ENCODE measurements around the gene TAS1R1.

Gene TAS1R1

DNA sequence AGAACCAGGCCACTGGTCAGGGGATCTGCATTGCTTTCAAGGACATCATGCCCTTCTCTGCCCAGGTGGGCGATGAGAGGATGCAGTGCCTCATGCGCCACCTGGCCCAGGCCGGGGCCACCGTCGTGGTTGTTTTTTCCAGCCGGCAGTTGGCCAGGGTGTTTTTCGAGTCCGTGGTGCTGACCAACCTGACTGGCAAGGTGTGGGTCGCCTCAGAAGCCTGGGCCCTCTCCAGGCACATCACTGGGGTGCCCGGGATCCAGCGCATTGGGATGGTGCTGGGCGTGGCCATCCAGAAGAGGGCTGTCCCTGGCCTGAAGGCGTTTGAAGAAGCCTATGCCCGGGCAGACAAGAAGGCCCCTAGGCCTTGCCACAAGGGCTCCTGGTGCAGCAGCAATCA, 19.7 kb downstream of the TAS1R1 start:
- no peak for DNase-seq

DNA sequence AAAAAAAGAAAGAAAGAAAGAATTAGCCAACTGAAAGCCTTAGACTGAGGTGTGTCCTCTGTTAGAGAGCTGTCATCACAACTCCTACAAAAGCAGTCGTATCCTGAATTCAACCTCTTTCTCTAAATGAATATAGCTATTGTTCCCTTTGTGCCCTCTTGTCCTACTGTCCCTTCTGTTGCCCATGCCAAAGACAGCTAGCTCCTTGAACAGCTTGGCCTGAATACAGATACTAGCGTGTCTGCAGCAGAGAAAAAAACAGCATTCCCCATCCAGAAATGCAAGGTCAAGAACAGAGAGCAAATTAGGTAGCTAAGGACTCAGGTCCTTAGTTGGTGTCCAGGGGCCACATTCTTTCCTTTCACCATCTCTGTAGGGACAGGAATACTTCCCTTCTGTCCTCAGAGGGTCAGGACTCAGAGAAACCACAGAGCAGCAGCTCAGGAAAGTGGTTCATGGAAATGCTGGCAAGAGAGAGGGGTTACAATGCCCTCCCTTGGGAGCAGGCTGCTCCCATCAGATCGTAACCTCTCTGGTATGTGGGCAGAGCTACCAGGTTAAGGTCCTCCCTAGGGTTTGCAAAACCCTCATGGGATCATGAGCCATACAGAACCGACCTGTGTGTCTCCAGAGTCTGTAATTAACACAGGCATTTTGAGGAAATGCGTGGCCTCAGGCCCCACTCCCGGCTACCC, 22.9 kb downstream of the TAS1R1 start:
- no peak for DNase-seq

DNA sequence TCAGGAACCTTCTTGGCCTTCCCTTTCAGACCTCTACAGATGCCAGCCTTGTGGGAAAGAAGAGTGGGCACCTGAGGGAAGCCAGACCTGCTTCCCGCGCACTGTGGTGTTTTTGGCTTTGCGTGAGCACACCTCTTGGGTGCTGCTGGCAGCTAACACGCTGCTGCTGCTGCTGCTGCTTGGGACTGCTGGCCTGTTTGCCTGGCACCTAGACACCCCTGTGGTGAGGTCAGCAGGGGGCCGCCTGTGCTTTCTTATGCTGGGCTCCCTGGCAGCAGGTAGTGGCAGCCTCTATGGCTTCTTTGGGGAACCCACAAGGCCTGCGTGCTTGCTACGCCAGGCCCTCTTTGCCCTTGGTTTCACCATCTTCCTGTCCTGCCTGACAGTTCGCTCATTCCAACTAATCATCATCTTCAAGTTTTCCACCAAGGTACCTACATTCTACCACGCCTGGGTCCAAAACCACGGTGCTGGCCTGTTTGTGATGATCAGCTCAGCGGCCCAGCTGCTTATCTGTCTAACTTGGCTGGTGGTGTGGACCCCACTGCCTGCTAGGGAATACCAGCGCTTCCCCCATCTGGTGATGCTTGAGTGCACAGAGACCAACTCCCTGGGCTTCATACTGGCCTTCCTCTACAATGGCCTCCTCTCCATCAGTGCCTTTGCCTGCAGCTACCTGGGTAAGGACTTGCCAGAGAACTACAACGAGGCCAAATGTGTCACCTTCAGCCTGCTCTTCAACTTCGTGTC, 23.7 kb downstream of the TAS1R1 start:
- no peak for DNase-seq

DNA sequence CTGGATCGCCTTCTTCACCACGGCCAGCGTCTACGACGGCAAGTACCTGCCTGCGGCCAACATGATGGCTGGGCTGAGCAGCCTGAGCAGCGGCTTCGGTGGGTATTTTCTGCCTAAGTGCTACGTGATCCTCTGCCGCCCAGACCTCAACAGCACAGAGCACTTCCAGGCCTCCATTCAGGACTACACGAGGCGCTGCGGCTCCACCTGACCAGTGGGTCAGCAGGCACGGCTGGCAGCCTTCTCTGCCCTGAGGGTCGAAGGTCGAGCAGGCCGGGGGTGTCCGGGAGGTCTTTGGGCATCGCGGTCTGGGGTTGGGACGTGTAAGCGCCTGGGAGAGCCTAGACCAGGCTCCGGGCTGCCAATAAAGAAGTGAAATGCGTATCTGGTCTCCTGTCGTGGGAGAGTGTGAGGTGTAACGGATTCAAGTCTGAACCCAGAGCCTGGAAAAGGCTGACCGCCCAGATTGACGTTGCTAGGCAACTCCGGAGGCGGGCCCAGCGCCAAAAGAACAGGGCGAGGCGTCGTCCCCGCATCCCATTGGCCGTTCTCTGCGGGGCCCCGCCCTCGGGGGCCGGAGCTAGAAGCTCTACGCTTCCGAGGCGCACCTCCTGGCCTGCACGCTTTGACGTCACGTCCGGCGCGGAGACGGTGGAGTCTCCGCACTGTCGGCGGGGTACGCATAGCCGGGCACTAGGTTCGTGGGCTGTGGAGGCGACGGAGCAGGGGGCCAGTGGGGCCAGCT, 24.4 kb downstream of the TAS1R1 start, which contains the start of gene ZBTB48:
TSS of gene ZBTB48 (plus strand) at position 621 of the 745 bp plus-strand sequence. CDS start 616 bp downstream, outside the sequence.
- DNase-seq = peak; percentile 84 to 90

DNA sequence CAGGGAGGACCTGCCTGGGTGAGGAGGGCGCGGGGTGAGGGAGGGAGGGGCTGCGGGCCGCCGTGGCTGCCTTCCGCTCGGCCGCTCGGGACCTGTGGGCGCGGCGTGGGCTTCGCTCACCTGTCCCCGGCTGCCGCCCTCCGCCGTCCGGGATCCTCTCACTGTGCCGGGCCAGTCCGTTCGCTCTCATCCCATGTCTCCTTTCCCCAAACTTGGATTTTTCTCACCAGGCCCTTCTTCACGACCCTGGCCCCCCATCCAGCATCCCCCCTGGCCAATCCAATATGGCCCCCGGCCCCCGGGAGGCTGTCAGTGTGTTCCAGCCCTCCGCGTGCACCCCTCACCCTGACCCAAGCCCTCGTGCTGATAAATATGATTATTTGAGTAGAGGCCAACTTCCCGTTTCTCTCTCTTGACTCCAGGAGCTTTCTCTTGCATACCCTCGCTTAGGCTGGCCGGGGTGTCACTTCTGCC, 25.0 kb downstream of the TAS1R1 start:
- no peak for DNase-seq

DNA sequence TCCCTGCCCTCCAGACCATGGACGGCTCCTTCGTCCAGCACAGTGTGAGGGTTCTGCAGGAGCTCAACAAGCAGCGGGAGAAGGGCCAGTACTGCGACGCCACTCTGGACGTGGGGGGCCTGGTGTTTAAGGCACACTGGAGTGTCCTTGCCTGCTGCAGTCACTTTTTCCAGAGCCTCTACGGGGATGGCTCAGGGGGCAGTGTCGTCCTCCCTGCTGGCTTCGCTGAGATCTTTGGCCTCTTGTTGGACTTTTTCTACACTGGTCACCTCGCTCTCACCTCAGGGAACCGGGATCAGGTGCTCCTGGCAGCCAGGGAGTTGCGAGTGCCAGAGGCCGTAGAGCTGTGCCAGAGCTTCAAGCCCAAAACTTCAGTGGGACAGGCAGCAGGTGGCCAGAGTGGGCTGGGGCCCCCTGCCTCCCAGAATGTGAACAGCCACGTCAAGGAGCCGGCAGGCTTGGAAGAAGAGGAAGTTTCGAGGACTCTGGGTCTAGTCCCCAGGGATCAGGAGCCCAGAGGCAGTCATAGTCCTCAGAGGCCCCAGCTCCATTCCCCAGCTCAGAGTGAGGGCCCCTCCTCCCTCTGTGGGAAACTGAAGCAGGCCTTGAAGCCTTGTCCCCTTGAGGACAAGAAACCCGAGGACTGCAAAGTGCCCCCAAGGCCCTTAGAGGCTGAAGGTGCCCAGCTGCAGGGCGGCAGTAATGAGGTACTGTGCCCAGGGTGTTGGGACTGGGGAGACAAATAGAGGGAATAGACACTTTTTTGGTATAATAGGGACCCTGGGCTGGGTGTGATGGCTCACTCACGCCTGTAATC, 25.7 kb downstream of the TAS1R1 start:
- DNase-seq = no peak

DNA sequence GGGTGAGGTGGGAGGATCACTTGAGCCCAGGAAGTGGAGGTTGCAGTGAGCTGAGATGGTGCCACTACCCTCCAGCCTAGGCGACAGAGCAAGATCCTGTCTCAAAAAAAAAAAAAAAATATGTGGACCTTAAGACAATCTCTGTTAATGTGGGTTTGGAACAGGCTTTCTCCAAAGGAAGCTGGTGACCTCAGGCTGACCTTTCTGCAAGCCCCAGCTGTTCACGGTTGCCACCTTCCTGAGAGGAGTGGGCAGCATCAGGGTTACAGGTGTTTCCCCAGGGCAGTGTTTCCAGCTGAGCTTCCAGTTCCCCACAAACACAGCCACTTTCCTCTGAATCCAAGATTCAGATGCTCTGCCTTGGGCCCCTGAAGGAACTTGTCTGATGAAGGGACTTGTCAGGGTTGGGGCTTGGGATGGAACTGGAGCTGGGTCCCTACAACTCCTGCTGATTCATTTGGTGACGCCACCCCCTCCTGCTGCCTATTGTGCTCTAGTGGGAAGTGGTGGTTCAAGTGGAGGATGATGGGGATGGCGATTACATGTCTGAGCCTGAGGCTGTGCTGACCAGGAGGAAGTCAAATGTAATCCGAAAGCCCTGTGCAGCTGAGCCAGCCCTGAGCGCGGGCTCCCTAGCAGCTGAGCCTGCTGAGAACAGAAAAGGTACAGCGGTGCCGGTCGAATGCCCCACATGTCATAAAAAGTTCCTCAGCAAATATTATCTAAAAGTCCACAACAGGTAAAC, 26.6 kb downstream of the TAS1R1 start:
- no peak for DNase-seq

DNA sequence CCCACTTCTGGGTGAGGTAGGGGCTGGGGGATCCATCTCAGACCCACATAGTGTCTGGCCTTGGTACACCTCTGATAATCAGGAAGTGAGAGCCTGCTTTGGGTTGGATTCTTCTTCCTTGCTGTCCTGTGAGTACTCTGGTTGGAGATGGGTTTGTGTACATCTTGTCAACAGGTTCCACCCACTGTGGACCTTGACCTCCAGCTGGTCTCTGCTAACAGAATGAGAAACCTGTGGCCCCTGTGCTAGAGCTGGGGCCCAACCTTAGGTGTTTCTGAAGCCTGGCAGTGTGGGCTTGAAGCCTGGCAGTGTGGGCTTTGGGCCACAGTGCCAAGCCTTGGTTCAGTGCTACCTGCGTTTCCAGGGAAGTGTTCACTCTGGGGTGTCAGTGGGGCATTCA, 27.3 kb downstream of the TAS1R1 start:
- no peak for DNase-seq

DNA sequence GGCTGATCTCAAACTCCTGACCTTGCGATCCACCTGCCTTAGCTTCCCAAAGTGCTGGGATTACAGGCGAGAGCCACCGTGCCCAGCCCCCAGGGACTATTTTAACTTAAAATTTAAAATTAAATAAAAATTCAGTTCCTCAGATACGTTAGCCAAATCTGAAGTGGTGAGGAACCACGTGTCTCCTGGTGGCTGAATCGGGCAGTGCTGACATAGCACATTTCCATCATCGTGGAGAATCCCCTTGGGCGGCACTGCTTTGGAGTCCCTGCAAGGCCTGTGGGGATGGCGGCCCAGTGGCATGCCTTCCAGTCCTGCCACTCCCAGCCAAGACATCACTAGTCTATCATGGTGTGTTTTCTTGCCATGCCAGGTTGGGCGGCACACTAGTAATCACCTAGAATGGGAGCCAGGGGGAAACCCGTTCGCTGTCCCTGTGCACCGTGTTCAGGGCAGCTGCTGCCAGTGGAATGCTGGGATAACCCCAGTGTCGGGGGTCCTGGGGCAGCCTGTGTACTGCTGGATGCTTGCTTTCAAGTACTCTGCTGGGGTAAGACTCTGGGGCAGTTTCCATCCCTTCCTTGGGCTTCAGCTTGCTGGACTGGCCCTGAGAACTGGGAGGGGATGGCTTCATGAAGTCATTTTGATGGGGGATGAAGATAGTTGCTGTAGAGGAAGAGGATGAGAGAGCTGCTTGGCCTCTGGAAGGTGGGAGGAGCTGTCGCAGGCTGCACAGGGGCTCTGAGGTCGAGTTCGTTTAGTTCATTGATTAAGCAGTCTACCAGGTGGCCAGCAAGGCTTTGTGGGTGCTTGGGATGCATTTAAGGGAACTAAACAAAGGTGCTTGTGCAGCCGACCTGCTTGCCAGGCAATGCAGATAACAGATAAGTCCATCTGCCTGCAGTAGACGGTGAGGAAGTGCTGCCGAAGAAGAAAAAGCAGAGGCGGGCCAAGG, 29.3 kb downstream of the TAS1R1 start:
- no peak for DNase-seq

DNA sequence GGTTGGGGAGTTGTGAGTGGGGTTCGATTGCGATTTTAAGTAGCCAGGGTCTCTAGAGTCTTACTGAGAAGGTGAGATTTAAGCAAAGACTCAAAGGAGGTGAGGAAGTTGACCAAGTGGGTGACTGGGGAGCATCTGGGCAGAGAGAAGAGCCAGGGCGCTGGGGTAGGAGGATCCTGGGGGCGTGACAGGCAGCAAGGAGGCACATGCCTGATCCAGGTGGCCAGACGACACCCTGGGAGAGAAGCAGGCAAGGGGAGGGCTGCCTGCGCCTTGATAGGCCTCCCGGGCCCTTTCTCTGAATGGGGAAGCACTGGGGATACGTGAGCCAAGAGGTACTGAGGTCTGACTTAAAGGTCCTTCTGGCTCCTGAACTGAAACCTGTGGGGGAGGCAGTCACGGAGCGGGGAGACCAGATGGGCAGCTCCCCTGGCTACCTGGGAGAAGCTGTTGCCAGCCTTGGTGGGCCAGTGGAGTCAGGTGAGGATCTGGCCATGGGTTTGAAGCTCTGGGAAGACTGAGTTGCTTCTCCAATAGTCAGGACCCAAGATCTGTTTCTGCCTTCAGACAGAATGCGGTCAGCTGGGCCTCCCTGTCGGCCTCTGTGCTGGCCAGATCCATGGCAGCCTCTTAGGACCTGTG, 30.1 kb downstream of the TAS1R1 start:
- no peak for DNase-seq

DNA sequence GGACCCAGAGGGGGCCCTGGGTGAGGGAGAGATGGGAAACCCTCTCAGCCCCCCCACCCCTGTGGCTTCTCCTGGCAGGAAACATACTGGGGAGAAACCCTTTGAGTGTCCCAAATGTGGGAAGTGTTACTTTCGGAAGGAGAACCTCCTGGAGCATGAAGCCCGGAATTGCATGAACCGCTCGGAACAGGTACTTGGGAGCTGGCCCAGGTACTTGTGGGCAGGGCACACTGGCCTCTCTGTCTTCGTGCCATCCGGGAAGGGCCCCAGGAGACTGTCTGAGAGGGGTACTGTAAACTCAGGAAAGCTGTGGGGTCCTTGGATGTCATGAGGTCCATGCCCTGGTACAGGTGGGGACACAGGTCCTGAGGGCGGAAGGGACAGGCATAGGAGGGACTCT, 30.7 kb downstream of the TAS1R1 start:
- no peak for DNase-seq

DNA sequence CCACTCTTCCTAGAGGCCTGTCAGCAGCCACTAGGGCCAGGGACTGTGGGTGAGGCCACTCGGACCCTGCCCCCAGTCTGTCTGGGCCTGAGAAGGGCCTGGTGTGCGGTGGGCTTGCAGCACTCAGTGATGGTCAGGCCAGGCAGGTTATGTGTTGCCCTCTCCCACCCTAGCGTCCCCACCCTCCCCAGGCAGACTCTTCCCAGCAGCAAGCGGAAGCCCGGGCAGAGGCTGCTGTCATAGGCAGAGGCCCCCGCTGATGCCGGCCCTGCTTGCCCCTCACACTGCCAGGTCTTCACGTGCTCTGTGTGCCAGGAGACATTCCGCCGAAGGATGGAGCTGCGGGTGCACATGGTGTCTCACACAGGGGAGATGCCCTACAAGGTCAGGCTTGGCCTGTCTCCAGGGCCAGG, 31.3 kb downstream of the TAS1R1 start:
- no peak for DNase-seq

DNA sequence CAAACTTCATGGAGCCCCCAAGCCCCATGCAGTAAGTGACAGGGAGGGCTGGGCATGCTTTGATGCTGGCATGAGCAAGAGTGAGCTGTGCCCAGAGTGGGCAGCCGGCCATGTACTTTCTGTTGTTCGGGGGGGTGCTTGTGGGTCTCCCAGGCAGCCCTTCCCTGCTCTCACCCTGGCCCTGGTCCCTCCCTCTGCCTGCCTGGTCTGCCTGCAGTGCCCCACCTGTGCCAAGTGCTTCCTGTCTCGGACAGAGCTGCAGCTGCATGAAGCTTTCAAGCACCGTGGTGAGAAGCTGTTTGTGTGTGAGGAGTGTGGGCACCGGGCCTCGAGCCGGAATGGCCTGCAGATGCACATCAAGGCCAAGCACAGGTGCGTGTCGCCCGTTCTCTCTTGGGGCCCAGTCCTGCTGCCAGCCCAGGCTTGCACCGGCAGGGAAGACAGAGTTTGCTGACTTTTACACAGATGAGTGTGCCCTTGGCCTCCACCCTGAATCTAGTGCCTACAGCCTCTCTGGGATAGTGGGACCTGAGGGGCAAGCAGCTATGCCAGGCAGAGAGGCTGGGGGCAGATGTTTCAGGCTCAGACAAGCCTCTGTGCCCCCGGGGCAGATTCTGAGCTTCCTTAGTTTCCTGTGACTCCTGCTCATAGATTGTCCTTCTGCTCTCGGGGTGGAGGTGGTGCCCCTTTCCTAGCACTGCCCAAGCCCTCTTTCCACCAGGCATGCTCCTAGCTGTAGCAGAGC, 32.3 kb downstream of the TAS1R1 start:
- no peak for DNase-seq

DNA sequence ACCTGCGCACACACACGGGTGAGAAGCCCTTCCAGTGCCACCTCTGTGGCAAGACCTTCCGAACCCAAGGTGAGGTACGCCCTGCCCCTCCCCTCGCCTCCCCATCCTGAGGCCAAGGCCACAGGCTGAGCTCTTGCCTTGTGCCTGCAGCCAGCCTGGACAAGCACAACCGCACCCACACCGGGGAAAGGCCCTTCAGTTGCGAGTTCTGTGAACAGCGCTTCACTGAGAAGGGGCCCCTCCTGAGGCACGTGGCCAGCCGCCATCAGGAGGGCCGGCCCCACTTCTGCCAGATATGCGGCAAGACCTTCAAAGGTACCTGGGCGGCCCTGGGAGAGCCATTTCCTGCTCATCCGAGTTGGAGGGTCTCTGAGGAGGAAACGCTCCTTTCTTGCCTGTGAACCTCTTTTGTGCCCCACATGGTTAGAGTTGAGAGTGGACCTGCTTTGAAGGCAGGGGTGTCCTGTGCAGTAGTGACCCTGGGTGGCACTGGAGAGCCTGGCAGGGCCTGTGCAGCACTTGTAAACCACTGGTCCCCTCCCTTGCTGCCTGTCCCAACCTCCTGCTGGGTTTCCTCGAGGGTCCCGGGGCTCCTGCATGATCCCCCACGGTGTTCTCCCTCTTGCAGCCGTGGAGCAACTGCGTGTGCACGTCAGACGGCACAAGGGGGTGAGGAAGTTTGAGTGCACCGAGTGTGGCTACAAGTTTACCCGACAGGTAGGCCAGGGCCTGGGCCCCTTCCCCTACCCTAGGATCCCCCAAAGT, 33.2 kb downstream of the TAS1R1 start:
- DNase-seq = no peak

DNA sequence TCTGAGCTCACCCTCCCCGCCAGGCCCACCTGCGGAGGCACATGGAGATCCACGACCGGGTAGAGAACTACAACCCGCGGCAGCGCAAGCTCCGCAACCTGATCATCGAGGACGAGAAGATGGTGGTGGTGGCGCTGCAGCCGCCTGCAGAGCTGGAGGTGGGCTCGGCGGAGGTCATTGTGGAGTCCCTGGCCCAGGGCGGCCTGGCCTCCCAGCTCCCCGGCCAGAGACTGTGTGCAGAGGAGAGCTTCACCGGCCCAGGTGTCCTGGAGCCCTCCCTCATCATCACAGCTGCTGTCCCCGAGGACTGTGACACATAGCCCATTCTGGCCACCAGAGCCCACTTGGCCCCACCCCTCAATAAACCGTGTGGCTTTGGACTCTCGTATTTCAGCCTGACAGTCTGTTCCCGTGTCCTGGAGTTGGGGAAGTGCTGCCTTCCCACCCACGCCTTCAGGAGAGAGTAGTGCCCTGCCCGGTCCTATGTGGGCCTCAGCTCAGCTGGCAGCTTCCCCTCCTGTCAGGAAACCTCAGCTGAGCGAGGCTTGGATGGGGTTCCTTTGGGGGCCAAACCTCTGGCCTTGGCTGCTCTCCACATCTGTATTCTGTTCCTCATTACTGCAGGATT, 33.9 kb downstream of the TAS1R1 start:
- DNase-seq = no peak

DNA sequence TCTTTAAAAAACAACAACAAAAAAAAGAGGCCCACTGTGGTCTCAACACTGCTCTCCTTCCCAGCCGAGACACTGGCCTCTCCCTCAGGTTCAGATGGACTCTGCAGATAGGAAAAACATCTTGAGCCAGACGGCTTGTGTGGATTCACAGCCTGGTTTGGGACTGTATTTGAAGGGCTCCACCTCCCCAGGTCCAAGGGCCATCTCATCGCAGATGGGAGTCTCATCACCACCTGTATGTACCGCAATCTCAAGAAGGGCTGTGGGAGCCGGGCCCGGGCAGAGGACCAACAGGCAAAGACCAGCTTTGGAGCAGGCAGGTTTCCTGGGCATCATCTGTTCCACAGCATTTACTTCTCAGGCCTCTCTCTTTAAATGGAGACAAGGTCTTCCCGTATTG, 34.9 kb downstream of the TAS1R1 start:
- DNase-seq = no peak

DNA sequence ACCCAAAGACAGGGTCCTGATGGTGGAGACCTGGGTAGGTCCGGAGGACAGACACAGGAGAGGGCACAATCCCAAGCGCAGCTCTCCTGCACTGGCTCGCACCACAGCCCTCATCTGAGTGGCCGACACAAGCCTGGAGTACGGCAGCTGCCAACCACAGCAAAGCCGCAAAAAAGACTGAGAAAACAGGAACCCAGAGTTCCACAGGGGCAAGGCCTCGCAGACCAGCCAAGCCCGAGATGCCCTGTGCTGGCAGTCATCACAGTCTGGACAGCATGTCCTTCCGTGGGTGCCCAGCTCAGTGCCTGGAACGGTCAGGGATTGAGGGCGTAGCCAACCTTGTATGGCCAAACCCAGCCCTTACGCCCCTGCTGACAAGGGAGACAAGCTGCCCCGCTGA, 36.1 kb downstream of the TAS1R1 start:
- DNase-seq = no peak

DNA sequence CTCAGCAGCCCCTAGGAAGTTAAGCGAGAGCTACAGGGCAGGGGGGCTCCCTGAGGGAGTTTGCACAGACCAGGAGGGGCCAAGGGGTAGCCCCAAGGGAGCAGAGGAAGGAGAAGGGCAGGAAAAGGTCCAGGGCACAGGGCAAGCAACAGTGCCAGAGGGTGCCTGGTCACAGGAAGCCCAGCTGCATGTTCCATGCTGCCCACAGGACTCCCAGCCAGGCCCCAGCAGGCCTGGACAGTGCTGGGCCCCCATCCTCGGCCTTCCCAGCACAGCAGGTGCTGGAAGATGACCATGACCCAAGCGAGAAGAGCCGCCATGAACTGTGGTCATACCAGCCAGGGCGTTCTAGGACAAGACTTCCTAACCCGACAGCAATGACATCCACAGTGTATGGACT, 36.5 kb downstream of the TAS1R1 start:
- DNase-seq = no peak

Measured in SW 1271 (cell line).